Stimulated activated CD4-positive, alpha-beta T cell treated with anti-CD3 and anti-CD28 coated beads, Interleukin-15, amount 100 ng/mL, for 1 hour (primary cell): ENCODE results near the gene HES6.

Source experiments
- DNase-seq, 2 donors: peaks; one replicate each; pipeline ENCODE4 v3.0.0-alpha.2; 2020; ENCODE audit warnings: low read depth in 1 of 2, low spot score in 1 of 2

HES6 gene

GRCh38 chr2:238255151-238255551 is 15.3 kb upstream of the HES6 start:
- no peak for DNase-seq

- no peak for DNase-seq
Observed at GRCh38 chr2:238254095-238254723, 14.4 kb upstream of the HES6 start.

- no peak for DNase-seq
Observed at GRCh38 chr2:238252766-238253630, 13.2 kb upstream of the HES6 start.

GRCh38 chr2:238251986-238252385 is 12.1 kb upstream of the HES6 start:
- no peak for DNase-seq

- DNase-seq, result no peak
Observed at GRCh38 chr2:238251331-238251730, 11.5 kb upstream of the HES6 start.

- DNase-seq, result no peak
Observed at GRCh38 chr2:238250896-238251295, 11.1 kb upstream of the HES6 start.

GRCh38 chr2:238247841-238248453 is 8.1 kb upstream of the HES6 start:
- no peak for DNase-seq

- DNase-seq, result no peak
Observed at GRCh38 chr2:238247002-238247822, 7.4 kb upstream of the HES6 start.

GRCh38 chr2:238244151-238244550 is 4.3 kb upstream of the HES6 start:
- no peak for DNase-seq

GRCh38 chr2:238243496-238244076 is 3.7 kb upstream of the HES6 start:
- DNase-seq, result no peak

GRCh38 chr2:238242731-238243495 is 3.1 kb upstream of the HES6 start:
- DNase-seq, result no peak

- no peak for DNase-seq
Observed at GRCh38 chr2:238241970-238242369, 2.1 kb upstream of the HES6 start.

- DNase-seq, result no peak
Observed at GRCh38 chr2:238240757-238241711, 1.2 kb upstream of the HES6 start.

GRCh38 chr2:238239543-238239862 is 335 bp downstream of the HES6 start:
- peak in 1 of 2 donors; percentile 9 for DNase-seq

GRCh38 chr2:238238766-238239542 is 884 bp downstream of the HES6 start:
- DNase-seq, result peak in 1 of 2 donors; percentile 15

- no peak for DNase-seq
Observed at GRCh38 chr2:238238311-238238765, 1.5 kb downstream of the HES6 start.

GRCh38 chr2:238237431-238238135 is 2.3 kb downstream of the HES6 start:
- DNase-seq, result no peak

GRCh38 chr2:238236571-238236970 is 3.3 kb downstream of the HES6 start:
- no peak for DNase-seq
